Left hindlimb (tissue), 1 donor: ENCODE data around the gene TIA1.
A peak's percentile ranks its signal among the peaks of the same experiment; 100 is the strongest.
"Not testable (repeated sequence)": the region's sequence is repeated elsewhere in the genome, so short reads cannot be mapped to it uniquely, and the experiment has no call there.

Experiments
- DNase-seq: peaks from one replicate; pipeline ENCODE4 v3.0.0-alpha.2; 2018

Gene TIA1, protein sequence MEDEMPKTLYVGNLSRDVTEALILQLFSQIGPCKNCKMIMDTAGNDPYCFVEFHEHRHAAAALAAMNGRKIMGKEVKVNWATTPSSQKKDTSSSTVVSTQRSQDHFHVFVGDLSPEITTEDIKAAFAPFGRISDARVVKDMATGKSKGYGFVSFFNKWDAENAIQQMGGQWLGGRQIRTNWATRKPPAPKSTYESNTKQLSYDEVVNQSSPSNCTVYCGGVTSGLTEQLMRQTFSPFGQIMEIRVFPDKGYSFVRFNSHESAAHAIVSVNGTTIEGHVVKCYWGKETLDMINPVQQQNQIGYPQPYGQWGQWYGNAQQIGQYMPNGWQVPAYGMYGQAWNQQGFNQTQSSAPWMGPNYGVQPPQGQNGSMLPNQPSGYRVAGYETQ

GRCh38 chr2:70248181-70248847, at the start of gene TIA1:
Gene TIA1 (minus strand): TSS chr2:70248628. CDS start chr2:70248430, 198 bp downstream.
- peak; percentile 99 for DNase-seq

- DNase-seq = not testable (repeated sequence)
Measured at GRCh38 chr2:70297828-70298227, 49.4 kb upstream of the TIA1 start.

DNA sequence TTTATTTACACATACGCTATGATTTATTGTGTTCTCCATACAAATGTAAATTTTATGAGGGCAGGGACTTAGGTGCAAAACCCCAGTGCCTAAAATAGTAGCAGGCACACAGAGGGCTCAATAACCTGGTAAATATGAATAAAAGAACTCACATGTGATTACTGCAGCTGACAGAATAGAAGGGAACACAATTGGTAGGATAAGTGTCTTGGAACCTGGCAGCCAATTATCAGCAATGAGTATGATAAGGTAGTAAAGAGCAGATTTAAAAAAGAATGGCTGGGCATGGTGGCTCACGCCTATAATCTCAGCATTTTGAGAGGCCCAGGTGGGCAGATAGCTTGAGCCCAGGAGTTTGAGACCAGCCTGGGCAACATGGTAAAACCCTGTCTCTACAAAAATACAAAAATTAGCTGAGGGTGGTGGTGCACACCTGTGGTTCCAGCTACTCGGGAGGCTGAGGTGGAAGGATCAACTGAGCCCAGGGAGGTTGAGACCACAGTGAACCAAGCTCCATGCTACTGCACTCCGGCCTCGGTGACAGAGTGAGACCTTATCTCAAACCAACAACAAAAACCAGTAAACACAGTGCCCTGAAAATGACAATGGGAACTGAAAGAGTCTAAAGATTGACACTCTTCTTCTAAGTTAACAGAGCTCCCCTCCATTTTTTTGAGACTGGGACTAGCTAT, 35.2 kb upstream of the TIA1 start:
- DNase-seq = no peak

GRCh38 chr2:70282439-70282838, 34.0 kb upstream of the TIA1 start:
- no peak for DNase-seq

GRCh38 chr2:70280242-70280798, 31.9 kb upstream of the TIA1 start:
- no peak for DNase-seq

GRCh38 chr2:70270323-70270722, 21.9 kb upstream of the TIA1 start:
- no peak for DNase-seq

DNA sequence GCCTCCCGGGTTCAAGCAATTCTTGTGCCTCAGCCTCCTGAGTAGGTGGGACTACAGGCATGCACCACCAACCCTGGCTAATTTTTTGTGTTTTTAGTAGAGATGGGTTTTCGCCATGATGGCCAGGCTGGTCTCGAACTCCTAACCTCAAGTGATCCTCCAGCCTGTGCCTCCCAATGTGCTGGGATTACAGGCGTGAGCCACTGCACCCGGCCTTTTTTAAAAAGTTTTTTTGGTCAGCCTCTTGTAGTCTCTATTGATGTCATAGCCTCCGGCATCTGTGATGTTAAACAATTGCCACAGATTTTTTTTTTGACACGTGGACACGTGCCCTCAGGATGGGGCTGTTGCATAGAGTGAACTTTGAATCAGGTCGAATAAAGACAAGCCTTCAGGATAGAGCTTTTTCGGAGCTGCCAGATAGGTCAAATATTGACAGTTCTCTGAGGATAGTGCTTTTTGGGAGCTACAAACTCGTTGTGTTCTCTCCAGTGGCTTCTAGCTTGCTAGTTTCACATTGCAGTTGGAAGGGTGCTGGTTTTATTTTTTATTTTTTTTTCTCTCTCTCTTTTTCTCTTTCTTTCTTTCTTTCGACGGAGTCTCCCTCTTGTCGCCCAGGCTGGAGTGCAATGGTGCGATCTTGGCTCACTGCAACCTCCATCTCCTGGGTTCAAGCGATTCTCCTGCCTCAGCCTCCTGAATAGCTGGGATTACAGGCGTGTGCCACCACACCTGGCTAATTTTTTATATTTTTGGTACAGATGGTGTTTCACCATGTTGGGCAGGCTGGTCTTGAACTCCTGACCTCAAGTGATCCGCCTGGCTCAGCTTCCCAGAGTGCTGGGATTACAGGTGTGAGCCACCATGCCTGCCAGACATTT, 21.2 kb upstream of the TIA1 start:
- not testable (repeated sequence) for DNase-seq

DNA sequence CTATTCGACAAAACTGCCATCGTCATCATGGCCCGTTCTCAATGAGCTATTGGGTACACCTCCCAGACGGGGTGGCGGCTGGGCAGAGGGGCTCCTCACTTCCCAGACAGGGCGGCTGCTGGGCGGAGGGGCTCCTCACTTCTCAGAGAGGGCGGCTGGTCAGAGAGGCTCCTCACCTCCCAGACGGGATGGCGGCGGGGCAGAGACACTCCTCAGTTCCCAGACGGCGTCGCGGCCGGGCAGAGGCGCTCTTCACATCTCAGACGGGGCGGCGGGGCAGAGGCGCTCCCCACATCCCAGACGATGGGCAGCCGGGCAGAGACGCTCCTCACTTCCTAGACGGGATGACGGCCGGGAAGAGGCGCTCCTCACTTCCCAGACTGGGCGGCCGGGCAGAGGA, 18.5 kb upstream of the TIA1 start:
- DNase-seq = not testable (repeated sequence)

GRCh38 chr2:70261501-70261900, 13.1 kb upstream of the TIA1 start:
- DNase-seq = no peak

DNA sequence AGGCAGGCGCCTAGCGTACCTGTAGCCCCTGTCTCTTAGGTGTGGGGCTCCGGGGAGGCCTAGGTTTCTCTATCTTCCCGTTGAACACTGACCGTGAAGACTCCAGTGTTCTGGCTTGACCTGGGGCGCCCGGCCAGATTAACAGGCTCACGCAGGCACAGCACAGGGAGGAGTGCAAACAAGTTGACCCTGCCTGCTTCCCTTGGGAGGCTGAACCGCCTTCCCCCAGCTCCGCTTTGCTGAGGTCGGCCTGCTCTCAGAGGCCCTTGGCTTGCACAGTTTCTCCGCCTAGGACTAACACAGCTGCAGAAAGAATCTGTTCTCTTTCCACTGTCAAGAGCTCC, 10.1 kb upstream of the TIA1 start:
- peak; percentile 41 for DNase-seq

DNA sequence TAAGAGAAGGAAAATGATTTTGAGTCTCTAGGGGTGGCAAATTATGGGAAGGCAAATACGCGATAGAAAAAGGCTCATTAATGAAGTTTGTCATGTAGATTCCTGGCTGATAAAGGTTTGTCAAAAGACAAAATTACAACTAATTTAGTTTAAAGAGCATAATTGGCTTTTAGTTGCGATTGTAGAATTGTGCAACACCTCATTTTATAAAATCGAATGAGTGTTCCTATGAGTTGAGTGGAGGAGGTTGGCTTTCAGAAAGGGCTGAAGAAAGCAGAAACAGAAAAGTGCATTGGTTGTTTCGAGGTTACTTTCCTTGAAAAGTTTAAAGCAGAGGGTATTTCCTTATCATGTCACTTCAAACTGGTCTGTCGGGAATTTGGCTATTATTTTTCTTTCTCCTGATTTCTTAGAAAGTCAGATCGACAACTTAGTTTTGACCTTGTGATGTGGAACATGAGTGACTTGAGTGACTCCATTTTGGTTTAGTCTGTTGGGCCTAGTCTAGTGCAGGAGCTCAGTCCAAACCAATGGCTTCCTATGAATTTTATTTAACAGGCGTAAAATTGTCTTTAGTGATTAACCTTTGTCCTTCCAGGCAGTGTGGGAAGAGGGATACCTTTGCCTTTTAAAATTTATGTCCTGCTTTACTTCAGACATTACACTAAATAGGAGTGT, 7.3 kb upstream of the TIA1 start:
- DNase-seq = no peak

DNA sequence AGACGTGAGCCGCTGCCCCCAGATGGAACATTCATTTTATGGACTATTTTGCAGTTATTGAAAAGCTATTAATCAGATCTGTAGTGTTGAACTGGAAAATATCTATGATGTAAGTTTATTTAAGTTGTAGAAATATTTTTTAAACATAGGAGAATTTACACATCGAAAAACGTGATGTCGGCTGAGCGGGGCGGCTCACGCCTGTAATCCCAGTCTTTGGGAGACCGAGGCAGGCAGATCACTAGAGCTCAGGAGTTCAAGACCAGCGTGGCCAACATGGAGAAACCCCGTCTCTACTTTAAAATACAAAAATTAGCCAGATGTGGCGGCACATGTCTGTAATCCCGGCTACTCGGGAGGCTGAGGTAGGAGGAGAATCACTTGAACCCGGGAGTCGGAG, 2.0 kb upstream of the TIA1 start:
- no peak for DNase-seq

- no peak for DNase-seq
Measured at GRCh38 chr2:70247364-70248180, 856 bp downstream of the TIA1 start.

GRCh38 chr2:70243806-70244584, 4.4 kb downstream of the TIA1 start:
- no peak for DNase-seq

DNA sequence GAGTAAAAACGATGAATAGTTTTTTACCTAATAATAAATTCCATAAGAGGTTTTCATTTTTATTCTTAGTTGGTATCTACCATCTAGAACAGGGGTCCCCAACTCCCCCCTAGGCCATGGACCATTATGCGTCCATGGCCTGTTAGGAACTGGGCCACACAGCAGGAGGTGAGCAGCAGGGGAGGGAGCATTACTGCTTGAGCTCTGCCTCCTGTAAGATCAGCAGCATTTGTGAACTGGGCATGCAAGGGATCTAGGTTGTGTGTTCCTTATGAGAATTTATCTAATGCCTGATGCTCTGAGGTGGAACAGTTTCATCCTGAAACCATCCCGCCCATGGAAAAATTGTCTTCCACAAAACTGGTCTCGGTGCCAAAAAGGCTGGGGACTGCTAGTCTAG, 5.9 kb downstream of the TIA1 start:
- no peak for DNase-seq

- no peak for DNase-seq
Measured at GRCh38 chr2:70241340-70241739, 7.1 kb downstream of the TIA1 start.

DNA sequence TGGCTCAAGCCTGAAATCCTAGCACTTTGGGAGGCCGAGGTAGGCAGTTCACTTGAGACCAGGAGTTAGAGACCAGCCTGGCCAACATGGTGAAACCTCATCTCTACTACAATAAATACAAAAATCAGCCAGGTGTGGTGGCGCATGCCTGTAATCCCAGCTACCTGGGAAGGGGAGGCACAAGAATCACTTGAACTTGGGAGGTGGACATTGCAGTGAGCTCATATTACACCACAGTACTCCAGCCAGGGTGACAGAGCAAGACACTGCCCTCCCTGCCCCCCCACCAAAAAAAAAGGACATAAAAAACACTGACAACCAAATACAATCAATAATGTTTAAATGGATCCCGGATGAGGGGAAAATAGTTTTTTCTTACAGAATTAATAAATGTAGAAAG, 7.8 kb downstream of the TIA1 start:
- no peak for DNase-seq

DNA sequence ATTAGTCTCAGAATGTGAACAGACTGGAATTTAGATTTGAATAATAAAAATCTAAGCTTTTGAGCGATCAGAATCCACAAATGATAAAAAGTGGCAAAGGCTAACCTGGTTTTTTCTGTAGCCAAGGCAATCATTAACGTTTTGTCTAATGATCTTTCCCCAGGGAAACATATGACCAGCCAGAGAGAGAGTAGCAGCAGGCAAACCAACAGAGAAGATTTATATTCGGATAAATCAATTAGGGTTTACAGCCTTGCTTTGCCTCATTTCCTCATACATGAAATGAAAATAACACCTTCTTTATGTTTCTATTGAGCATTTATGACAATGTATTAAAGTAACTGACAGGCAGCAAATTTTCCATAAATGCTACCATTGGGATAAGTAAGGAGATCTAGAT, 14.5 kb downstream of the TIA1 start:
- no peak for DNase-seq

- no peak for DNase-seq
Measured at GRCh38 chr2:70226781-70227180, 21.6 kb downstream of the TIA1 start.

DNA sequence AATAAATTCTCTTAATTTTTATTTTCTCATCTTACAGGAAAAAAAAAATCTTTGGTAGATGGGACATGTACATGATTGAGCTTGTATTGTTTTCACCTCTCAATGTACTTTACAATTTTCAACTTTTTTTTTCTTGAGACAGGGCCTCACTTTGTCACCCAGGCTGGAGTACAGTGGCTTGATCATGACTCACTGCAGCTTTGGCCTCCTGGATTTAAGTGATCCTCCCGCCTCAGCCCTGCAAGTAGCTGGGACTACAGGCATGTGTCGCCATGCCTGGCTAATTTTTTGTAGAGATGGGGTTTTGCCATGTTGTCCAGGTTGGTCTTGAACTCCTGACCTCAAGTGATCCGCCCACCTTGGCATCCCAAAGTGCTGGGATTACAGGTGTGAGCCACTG, 25.1 kb downstream of the TIA1 start:
- DNase-seq = not testable (repeated sequence)
